KG1 (cell line): ENCODE data around the gene WDFY2.

Source experiments
- DNase-seq: peaks from one replicate; lab custom pipeline; 2025; lab: John Stamatoyannopoulos, UW

WDFY2 gene

DNA sequence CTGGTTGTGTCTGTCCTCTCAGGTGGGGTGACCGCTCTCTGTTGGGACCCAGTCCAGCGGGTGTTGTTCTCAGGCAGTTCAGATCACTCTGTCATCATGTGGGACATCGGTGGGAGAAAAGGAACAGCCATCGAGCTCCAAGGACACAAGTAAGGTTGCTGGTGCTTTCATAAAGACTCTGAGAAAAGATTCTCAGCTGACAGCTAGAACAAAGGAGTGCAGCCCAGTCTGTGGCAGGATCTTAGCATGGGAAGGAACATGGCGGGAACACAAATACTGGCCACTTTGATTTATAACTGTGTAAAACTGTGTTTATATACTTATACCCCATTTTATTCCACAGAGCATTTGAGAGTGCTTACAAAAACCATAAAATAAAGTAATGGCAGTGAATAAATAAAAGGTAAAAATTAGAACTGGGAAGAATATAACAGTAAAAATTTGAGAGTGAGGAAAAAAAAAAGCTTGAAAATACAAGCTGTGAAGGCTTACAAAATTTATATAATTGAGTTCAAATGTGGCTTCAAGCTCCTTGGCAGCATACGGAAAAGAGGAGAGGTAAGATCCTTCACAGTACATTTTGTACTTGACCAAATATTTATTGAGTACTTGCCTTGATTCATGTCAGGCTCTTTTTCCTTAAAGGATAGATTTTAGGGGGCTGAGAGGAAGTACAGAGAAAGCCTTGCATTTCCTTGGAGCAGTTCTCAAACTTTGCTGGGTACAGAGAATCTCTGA is 154.9 kb downstream of the WDFY2 start:
- DNase-seq, result no peak

DNA sequence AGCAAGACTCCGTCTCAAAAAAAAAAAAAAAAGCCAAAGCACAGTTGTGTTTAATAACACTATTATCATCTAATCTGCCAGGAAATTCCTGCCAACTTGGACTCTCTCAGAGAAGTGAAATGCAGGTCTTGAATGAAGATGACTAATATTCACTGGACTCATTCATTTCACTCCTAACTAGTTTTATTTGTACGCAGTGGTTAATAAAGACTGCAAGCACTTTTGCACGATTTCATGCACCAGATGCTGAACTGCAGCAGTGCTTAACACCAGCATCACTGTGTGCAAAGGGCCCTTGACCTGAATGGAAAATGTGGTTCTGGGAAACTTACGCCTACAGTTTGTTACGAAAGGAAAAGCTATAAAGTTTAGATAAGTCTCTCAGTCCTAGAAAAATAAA is 156.4 kb downstream of the WDFY2 start:
- no peak for DNase-seq

DNA sequence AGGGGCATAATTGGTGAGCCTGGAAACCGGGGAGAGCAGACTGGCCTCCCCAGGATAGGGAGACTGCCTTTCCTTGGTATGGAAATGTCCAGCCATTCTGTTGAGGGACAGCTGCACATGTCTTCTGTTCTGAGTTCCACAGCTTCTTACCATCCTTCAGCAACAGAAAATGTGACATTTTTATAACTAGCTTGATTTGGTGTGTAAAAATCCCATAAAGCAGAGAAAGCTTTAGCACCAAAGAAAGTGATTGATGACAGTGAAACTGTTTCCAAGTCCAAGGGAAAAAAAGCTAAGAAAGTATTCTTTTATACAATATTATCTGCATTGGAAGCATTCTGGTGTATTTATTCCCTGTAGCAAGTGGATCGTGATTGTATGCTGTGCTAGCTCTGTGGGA is 157.8 kb downstream of the WDFY2 start:
- DNase-seq, result no peak

DNA sequence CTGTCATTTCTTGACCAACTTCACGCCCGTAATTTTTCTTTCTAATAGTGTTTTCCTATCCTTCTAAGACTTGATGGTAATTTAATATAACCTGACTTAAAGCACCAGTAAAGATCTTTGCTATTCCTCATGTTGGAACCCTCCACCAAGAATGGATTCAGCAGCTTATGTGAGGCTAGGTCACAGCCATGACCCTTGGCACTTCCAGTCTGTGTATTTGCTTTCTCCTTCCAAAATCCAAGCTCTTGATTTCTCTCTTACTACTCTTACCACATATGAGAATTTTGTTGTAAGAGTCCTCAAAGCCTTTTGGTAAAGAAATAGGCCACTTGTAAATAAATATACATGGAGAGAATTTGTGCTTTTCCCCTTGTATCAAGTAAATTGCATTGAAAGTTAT is 158.3 kb downstream of the WDFY2 start:
- DNase-seq, result no peak

DNA sequence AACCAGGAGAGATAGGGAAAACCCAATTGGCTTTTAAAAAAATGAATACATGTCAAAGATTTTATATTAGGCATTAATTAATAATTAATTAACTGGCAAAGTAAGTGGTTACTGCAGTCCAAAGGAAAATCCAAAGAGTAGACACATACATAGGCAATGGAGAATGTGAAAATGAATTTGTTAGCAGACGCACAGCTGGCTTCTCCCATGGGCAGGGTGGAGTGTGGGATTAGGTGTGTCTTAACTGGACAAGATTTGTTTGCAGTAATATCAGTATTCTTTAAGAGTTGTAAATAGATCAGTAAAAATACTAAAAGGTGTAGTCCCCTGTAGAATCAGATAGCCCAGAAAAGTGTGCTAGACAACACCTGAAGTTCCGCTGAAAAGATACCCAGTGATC is 161.0 kb downstream of the WDFY2 start:
- no peak for DNase-seq

DNA sequence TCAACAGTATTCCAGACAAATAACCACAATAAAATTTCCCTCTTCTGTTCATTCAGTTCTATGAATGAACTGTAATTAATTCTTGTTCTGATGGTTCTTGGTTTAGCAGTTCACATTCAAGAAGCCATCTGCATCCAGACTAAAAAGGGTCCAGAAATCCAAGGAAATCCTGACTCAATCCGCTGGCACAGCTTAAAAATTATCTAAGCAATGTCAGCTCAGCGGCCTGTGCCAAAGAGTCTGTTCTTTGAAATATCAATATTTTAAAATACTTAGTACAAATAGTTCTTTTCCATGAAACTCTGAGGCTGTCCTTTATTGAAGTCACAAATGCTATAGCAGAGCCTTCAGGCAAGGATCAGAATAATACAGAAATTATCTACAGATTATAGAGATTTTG is 162.5 kb downstream of the WDFY2 start:
- DNase-seq, result no peak

DNA sequence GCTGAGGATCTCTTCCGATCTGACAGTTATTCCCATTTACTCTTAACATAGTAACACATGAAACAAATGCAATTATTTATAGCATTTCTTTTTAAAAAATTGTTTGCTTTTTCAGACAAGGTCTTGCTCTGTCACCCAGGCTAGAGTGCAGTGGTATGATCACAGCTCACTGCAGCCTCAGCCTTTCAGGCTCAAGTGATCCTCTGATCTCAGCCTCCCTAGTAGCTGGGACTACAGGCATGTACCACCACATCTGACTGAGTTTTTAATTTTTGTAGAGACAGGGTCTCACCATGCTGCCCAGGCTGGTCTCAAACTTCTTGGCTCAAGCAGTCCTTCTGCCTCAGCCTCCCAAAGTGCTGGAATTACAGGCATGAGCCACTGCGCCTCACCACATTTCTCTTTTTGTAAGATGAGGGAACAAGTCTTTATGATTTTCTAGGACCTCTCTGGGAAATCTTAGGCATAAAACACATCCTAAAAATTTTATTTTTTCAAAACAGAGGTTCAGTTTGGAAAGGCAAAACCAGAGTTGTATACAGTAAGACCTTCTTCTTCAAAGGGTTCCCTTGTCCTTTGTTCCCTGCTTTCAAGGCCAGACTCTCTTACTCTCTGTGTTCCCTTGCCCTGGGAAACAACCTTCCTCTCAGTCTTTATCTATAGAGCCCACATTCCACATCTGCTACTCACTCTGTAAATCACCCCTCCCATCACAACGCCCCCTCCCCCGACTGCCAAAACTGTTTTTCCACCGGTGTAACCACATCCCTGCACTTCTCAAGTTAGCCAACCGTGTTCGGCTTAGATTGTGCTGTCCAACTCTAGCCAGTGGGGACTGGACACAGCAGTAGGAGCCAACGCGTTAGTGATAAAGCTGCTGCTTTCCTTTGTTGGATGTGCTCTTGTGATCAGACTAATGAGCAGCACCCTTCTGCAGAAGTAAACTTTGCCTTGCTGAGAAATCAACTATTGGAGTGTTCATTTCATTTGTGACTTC is 163.5 kb downstream of the WDFY2 start:
- DNase-seq, result no peak

DNA sequence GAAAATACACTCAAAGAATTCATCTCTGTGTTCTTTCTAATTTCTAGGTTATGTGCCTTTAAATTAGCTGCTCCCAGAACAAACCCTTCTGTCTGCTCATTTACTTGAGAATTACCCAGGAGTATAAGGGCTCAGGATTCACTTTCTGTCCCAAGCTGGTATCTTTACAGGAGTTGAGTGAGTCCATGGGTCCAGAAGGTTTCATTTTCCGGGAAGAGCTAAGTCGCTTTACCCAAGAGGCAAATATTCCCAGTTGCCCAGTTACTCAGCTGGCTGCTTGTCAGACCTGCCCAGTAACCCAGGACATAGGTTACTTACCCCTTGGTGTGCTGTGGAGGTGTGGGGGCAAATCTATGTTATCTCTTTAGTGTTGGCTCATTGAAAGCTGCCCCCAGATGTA is 172.4 kb downstream of the WDFY2 start:
- no peak for DNase-seq

DNA sequence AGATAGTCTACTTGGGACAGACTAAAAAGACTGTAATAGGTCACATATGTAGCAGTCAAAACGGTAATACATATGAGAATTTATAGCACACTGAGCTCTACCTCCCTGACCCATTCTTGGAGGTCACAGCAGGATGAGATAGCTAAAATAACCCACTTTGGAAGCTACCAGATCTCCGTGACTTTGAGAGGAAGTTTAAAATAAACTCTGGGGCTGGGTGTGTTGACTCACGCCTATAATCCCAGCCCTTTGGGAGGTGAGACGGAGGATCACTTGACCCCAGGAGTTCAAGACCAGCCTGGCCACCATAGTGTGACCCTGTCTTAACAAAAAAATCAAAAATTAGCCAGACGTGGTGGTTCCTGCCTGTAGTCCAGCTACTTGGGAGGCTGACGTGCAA is 174.4 kb downstream of the WDFY2 start:
- DNase-seq, result no peak

DNA sequence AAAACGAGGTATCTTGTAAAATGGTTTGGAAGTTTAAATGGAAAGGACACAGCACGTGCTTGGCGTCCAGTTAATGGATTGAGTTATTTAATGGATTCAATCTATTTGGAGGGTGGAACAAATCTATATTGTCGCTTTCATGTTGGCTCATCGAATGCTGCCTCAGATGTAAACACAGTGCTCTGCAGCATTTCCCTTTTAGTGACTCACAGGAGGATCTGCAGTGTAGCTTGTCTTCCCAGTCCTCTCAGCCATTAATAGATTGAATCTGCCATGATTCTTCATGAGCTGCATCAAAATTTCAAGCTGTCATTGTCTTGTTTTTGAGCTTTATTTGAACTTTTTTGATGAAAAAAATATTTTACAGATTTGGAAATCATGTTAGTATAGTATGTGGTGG is 175.0 kb downstream of the WDFY2 start:
- DNase-seq, result no peak

DNA sequence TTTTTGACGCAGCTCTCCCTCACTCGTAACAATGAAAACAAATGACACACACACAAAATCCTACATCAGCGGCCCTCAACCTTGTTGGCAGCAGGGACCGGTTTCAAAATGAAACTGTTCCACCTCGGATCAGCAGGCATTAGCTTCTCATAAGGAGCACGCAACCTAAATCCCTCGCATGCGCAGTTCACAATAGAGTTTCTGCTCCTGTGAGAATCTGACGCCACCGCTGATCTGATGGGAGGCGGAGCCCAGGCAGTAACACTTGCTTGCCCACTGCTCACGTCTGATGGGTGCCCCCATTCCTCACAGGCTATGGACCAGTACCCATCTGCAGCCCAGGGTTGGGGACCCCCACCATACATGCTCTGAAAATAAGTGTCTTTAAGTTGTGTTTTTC is 176.3 kb downstream of the WDFY2 start:
- DNase-seq, result no peak

DNA sequence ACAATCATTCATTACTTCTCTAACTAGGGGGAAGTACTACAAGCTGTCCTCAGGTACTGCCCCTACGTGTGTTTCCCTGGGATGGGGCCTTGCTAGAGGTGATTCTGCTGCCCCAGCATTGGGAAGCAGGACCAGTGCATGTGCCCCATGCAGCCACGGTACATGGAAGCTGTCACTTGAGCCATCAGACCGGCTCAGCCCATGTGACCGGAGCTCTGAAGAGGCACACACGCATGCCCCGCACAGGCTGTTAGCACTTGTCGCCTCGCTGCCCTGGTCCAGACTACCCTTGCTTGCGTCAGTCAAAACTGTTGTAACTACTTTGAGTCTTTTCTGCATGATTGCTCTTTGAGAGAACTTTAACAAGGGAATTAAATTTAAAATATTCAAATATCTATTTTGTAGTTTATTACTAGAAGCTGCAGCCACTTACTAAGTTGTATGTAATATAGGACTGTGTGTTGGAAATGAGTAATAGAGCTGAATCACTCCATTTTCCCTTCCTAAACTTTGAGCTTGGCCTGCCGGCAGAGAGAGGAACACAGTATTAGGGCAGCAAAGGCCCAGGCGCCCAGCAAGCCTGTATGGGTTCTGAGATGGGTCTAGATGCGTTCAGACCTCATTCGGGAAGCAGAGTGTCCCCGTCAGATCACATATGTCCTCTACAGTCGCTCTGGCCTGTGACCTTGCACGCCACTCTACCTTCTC is 177.5 kb downstream of the WDFY2 start:
- DNase-seq, result no peak

DNA sequence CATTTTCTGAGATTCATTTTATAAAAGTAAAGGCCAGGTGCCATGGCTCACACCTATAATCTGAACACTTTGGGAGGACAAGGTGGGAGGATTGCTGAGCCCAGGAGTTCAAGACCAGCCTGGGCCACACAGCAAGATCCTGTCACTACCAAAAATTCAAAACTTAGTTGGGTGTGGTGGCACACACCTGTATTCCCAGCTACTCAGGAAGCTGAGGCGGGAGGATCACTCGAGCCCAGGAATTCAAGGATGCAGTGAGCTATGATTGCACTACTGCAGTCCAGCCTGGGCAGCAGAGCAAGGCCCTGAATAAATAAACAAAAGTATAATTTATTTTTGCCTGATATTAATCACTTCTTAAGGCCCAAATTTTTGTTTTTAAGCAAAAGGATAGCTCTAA is 179.2 kb downstream of the WDFY2 start:
- no peak for DNase-seq

DNA sequence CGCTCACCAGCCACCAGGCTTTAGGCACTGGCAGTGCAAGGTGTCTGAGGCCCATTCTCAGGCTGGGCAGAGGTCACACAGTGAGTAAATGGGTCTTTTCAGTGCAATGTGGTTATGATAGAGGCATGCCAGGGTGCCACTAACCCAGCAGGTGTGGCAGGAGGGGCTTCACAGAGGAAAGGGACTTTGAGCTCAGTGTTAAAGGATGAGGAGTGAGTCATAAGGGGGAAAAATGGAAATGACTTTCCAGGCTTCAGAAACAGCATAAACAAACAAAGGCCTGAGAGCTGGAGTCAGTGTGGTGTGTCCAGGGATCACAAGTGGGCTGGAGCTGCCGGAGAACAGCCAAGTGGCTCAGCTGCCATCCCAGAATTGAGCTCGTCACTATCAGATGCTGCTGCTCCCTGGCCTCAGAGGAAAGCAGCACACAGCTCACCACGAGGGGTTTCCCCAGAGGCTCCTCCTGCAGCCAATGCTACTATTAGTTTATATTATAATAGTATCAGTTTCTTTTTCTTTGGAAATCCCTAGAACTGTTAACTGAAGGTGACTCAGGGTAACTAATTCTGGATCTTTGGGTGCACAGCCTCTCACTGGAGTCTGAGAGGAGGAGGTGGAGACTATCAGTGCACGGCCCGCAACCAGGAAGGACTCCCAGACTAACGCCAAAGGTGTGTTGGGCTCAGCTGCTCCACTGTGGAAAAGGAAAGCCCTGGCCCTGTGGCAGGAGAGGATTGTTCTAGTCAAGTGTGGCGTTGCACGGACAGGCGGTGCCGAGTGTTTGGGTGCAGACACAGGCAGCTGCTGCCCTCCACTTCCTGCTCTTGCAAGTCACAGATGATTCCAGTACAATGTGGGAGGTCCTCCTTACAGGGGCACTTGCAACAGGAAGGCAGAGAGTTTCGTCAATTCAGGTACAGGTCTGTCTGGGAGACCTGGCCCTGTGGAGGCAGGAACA is 180.2 kb downstream of the WDFY2 start:
- DNase-seq, result no peak

DNA sequence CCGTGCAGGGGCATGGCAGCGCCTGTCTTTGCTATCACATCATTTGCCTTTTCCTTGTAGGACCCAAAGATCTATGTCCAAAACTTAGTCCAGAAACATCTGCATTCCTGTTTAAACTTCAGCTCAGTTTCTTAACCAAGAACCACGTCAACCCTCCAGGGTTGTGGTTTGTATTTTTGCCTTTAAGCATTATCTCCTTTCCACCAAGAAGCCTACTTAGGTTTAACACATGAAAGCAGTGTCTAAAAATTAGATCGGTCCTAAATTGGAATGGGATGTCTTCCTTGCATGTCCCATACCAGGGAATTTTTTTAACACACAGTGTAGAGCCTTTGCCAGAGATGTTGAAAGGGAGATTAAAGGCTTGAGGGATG is 180.9 kb downstream of the WDFY2 start:
- no peak for DNase-seq

DNA sequence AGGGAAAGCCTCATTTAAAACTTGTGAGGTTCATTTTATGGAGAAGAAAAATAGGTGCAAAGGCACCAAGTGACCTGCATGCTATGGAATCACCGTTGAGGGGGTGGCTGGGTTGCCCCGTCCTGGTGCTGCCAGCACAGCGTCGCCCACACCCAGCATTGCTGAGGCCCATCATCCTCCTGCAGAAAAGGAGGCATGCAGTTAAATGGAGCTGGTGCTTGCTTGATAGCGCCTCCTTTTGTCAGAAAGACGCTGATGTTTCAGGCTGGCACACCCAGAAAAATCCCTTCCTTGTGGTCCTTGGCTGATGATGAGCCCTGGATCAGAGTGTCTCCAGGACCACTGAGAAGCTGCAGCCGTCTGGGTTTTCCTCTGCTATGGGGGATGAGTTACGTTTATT is 182.8 kb downstream of the WDFY2 start:
- no peak for DNase-seq

DNA sequence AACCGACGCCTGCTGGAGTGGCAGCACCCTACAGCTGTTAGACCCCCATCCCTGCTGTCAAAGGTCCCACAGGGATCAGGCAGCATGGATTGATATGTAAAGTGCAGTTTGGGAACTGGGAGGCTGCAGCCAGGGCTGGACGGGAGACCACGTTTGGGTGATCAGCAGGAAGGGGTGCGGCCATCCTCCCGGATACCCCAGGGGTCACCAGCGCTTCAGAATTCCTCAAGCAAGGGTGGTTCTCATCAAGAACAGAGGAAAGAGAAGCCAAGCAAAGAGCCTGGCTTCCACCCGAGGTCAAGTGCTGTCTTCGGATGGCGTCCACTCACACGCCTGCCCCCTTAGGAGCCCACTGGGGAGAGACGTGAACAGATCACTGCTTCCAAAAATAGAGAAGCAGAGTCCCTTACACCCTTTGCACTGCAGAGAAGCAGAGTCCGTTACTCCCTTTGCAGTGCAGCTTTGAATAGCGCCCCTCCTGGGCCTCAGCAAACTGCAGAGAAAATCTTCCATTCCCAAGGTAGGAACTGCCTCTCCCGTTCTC is 184.2 kb downstream of the WDFY2 start:
- DNase-seq, result no peak

DNA sequence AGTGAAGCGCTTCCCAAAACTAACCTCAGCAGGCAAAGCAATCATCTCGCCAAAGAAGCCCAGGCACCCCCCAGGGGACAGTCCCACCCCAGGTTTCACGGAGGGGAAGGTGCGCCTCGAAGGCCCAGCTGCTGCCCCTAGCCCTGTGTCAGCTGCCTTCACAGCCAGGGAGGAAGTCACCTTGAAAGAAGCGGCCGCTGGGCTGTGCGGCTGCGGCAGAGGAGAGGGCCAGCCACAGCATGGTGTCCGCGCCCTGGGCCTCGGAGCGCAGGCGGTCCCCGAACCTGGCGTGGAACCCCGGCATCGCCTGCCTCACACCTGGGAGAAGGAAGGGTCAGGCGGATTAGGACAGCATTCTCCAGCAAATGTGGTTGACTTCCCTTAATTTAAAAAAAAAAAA is 184.7 kb downstream of the WDFY2 start:
- no peak for DNase-seq

DNA sequence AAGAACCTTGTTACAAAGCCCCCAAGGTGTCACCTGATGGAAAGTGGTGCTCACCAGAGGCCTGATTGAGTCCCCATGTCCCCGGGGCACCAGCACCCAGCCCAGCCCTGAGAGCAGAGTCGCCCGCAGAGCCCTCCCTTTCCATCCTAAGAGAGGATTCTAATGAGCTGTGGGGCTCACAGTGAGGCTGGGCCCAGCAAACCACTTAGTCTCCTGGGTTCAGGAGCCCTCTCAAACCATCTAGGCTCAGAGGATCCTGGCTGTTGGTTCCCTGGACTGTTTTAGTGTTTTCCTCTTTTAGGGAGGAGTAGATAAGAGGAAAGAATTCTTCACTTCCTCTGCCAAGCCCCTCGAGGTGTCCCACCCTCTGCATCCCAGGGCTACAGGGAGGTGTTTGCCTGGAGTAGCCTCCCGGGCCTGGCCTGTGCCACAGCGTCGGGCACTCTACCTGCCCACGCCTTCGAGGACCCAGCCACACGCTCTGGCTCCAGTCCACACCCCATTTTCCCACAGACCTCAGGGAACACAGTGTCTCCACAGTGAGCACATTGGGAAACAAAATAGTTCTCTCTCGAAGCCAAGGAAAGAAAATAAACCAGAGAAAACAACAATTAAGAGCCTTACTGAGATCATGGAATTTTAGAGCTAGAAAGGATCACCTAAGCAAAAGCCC is 185.3 kb downstream of the WDFY2 start:
- no peak for DNase-seq

DNA sequence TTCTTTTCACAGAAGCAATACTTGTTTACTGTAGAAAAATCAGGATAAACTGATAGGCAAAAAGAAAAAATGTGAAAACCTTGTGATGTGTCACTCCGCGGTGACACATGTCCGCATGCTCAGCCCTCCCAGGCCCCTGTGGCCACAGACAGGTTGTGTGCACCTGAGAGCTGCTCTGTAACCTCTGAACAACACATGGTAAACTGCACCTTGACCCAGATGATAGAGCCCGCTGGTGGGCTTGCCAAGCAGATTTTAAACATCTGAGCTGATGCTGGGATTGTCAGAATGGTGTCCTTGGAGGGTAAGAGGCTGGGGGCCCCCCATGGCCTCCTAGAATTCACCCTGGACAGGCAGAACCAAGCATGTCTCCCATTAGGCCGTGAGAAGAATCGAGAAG is 185.9 kb downstream of the WDFY2 start:
- DNase-seq, result no peak
